HG03108 (cell line): Measurements from ENCODE around the gene EXPH5.

ENCODE experiments used
- ATAC-seq: cut with Tn5 transposase; IDR thresholded peaks from one replicate; pipeline ENCODE4 v1.9.1; 2021; ENCODE audit warnings: moderate library complexity; ENCODE audit not compliant: unreplicated experiment

Gene EXPH5

GRCh38 chr11:108522318-108522717, 71.2 kb downstream of the EXPH5 start:
- ATAC-seq, result no peak

- ATAC-seq, result no peak
Observed at GRCh38 chr11:108518581-108518980, 75.0 kb downstream of the EXPH5 start.

DNA sequence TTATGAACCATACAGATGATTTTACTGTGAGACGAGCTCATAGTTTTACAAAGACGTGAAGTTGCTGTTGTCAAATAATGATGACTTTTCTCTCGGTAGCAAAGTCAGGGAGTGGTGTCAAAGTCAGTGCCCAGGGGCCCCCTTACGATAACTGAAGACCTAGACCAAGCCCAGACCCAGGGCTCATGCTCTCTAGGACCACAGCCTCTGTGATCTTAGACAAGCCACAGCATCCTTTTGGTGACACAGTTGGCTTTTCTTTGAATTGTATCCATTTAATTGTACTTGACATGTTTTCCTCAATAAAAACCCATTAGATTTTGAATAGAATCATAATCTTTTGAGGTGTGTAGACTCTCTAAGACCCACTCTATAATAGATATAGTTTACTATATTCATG, 77.4 kb downstream of the EXPH5 start:
- no peak for ATAC-seq

GRCh38 chr11:108512708-108513107, 80.9 kb downstream of the EXPH5 start:
- ATAC-seq, result no peak

GRCh38 chr11:108511851-108512474, 81.6 kb downstream of the EXPH5 start:
- no peak for ATAC-seq

- ATAC-seq, result no peak
Observed at GRCh38 chr11:108508653-108509593, 84.6 kb downstream of the EXPH5 start.

DNA sequence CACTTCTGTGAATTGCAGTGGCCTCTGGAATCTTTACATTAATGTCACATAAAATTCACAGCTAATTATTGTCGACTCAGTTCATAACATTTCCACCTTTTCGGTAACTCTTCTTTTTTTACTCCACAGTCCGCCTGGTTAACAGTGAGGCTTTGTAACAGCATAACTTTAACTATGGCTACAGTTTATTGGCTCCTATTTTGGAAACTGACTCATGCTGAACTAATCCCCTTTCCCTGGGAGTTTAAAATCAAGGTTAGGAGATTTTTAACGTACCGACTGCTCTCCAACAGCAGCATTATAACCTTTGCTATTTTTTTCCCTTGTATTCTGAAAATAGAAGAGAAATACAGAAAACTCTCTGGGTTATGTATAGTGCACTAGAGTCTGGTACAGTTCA, 92.2 kb downstream of the EXPH5 start:
- no peak for ATAC-seq

DNA sequence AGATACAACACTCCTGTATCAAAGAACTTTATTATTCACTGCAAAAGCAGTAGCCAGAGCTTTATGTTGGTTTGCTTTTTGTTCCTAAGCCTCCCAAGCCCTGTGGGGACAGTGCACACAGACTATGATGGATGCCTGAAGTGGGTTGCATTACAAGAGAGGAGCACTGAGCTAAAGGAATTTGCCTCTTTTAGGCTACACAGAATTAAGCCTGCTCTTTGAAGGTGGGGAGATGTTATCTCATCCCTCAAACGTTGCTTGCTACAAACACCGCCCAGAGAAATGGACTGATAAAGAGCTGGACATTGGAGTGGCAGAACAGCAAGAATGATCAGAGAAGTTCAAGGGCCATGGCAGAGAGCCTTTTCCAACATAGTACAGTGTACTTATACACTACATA, 92.8 kb downstream of the EXPH5 start:
- no peak for ATAC-seq

GRCh38 chr11:108500169-108500568, 93.4 kb downstream of the EXPH5 start:
- ATAC-seq, result no peak

GRCh38 chr11:108498816-108499408, 94.7 kb downstream of the EXPH5 start:
- ATAC-seq, result no peak

DNA sequence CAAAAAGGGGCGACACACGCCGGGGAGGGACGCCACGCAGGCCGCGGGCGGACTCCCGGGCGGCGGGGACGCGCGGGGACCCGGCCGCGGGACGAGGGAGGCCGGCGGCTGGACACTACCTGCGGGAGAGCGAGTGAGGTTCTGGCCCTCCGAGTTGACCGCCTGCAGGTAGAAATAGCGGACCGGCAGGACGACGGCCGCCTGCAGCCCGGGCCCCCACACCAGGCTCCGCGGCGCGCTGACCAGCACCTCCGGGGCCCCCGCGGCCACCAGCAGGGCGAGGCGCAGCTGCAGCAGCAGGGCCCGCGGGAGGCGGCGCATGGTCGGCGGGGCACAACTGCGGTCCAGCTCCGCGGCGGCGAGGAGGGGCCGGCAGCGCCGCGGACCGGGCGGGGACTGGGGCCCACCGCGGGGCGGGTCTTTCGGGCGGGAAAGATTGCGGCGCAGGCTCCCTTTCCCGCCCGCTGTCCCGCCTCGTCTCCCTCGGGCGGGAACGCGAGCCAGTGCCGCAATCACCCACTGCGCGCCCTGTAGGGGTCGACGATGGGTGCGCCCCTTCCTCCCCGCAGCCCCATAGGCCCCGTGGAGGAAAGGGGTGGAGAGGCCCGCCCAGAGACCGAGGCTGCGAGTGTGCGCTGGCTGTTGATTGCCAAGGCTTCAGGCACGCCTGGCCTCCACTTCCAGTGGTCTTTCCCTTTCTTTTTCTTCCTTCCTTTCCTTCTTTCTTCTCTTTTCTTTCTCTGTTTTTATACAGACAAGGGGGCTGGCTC, 95.3 kb downstream of the EXPH5 start, which contains the start of gene POGLUT3:
Gene POGLUT3, minus strand, starts transcription at position 339 of the 770 bp plus-strand sequence. Its CDS starts 18 bp downstream, at position 321.
- ATAC-seq, result peak; percentile 55

DNA sequence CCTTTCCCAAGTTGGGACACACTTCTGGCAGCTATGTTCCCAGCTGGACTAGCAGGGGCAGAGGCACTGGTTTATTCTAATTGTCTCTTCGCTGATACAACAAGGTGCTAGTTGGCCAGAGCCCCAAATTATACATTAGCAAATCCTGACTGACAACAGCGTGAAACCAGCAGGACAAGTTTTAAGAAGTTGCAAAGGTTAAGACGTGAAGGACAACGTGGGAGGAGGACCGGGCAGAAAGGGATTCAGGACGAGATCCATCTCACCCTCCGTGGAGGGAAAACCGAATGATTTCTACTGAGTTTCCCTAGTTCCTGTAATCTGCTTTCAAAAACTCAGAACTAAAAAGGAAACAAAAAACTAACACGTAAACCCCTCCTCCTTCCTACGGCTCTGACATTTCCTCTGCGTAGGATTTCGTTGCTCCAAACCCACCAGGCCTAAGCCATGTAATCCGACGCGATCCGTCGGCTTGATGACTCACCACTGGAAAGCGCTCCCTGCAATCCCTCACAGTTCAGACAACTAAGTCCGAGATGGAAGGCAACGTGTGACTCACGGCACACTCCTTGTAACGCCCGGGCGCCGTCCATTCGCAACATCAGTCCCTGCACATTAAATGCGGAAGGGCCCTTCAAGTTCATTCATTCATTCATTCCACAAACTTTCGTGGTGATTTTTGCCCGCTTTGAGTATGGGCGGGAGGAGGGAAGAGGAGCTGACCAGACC, 96.1 kb downstream of the EXPH5 start:
- peak; percentile 48 for ATAC-seq

GRCh38 chr11:108496643-108497256, 96.8 kb downstream of the EXPH5 start:
- ATAC-seq, result no peak

- no peak for ATAC-seq
Observed at GRCh38 chr11:108495326-108495725, 98.2 kb downstream of the EXPH5 start.

DNA sequence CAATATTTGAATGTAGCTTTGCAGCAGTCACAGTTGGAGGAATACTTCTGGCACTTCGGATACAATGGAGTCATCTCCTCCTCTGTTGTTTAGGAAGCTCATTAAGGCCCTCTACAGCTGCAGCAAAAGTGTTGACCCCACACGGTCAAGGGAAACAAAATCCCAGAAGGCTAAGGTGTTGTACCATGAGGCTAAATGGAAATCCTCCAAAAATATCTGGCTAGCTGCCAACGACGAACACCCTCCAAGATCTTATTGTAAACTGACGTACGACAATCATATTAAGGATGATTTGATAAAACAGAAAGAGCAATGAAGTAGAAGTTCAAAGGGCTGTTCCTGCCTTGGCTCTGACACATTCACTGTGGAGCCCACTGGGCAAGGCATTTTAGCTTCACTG, 99.4 kb downstream of the EXPH5 start:
- no peak for ATAC-seq

DNA sequence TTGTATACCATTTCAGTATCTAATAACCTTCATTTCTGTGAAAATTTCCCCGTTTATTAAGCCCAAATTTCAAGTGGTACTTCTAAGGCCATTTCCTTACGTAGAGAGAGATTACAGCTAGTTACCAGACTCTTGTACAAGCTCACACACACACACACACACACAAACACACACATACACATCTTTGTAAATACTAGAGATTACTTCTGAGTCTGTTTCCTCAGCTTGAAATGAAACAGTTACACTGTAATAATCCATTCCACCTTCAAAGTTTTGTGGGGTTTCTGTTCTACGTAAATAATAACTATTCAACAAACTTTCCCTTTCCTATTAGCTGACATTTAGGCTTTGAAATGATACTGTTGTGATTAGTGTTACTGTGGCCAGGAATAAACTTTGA, 101.6 kb downstream of the EXPH5 start:
- no peak for ATAC-seq

DNA sequence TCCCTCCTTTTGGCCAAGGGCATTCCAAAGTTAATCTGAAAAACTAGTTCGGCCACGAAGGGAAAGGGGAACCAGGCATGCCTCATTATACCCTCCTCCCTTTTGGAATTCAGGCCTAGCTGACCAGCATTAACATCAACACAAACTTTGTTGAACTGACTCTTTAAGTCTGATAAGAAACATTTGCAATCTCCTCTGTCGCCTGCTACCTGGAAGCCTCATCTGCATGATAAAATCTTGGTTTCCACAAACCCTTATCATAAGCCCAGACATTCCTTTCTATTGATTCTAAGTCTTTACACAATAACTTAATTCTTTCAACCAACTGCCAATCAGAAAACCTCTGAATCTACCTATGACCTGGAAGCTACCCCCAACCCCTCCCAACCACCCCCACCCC, 106.7 kb downstream of the EXPH5 start:
- no peak for ATAC-seq

GRCh38 chr11:108486331-108486730, 107.2 kb downstream of the EXPH5 start:
- no peak for ATAC-seq

DNA sequence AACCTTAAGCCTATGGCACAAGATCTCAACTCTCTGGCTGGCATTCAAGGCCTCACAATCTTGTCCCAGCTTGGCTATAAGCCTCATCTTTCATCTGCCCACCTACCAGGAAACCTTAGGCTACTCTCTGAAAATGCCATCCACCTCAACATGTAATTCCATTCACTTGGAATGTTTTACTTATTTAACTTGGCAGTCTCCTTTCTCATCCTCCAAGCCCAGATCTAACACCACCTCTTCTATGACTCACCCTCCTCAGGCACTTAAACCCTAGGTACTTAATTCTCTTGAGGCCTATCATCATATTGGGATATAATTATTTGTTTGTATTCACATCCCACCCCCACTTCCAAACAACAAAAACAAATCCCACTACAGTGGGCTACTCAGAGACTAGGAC, 110.4 kb downstream of the EXPH5 start:
- no peak for ATAC-seq
